ENCODE measurements around the gene GIMAP1. TPM values are rescaled to one million over a fixed set of nuclear protein-coding genes. Genes with fewer than 3 reads are reported as not detected.

GIMAP1 gene
- total RNA-seq, 1 experiment from 2014 or later, result 0.10 TPM

GRCh38 chr7:150740053-150740452 lies 23.6 kb downstream of the GIMAP1 start:
- CTCF ChIA-PET, result no interaction called here
- ATAC-seq, result no peak
- no peaks in the 10 kb centered on the region for H3K9me3 ChIP-seq (ENCODE audit: control insufficient read depth in 1 of 2, insufficient read depth in 1 of 2, low read depth in 1 of 2, low read length in 2 of 2)
- no TSS peak for BruUV-seq (replicated peaks)
- POLR2A ChIA-PET, result no interaction called here
- H3K9ac ChIP-seq (ENCODE audit: low read length), result no peak overlapping the region
- no peak overlapping the region for H3K4me2 ChIP-seq (ENCODE audit: low read length)
- no peaks in the 10 kb centered on the region for H3K36me3 ChIP-seq (ENCODE audit: control insufficient read depth in 1 of 2, insufficient read depth in 2 of 2, low read length in 2 of 2)
- H3K4me3 ChIP-seq (replicated peaks in 1 of 2; ENCODE audit: low read depth in 1 of 2, low read length in 2 of 2), result no peak overlapping the region
- TF ChIP-seq, protein P1, sequence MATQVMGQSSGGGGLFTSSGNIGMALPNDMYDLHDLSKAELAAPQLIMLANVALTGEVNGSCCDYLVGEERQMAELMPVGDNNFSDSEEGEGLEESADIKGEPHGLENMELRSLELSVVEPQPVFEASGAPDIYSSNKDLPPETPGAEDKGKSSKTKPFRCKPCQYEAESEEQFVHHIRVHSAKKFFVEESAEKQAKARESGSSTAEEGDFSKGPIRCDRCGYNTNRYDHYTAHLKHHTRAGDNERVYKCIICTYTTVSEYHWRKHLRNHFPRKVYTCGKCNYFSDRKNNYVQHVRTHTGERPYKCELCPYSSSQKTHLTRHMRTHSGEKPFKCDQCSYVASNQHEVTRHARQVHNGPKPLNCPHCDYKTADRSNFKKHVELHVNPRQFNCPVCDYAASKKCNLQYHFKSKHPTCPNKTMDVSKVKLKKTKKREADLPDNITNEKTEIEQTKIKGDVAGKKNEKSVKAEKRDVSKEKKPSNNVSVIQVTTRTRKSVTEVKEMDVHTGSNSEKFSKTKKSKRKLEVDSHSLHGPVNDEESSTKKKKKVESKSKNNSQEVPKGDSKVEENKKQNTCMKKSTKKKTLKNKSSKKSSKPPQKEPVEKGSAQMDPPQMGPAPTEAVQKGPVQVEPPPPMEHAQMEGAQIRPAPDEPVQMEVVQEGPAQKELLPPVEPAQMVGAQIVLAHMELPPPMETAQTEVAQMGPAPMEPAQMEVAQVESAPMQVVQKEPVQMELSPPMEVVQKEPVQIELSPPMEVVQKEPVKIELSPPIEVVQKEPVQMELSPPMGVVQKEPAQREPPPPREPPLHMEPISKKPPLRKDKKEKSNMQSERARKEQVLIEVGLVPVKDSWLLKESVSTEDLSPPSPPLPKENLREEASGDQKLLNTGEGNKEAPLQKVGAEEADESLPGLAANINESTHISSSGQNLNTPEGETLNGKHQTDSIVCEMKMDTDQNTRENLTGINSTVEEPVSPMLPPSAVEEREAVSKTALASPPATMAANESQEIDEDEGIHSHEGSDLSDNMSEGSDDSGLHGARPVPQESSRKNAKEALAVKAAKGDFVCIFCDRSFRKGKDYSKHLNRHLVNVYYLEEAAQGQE (IDR thresholded peaks at IDR 0.05; ENCODE audit: low read depth), result no peak
- TF ChIP-seq EZH2phosphoT487 (IDR thresholded peaks at IDR 0.05; ENCODE audit: borderline replicate concordance) (no peak), ATF3 (IDR thresholded peaks at IDR 0.05) (no peak), TCF7L2 (IDR thresholded peaks at IDR 0.05; ENCODE audit: borderline replicate concordance, extremely low read depth, insufficient read depth, insufficient read length) (no peak), ZFX (IDR thresholded peaks at IDR 0.05) (no peak), ZNF274 (IDR thresholded peaks at IDR 0.05; ENCODE audit: low read depth, low read length) (no peak), RAD21 (IDR thresholded peaks at IDR 0.05; ENCODE audit: low read depth) (no peak), POLR2AphosphoS5 (IDR thresholded peaks at IDR 0.05; ENCODE audit: low read depth, low read length) (no peak)
- no peak overlapping the region for H3K27ac ChIP-seq (ENCODE audit: low read depth, low read length)
- intact Hi-C loops (cut with micrococcal nuclease), result no loop called here
- no peaks in the 10 kb centered on the region for H3K79me2 ChIP-seq (ENCODE audit: insufficient read depth, low read length)
- DNase-seq (ENCODE audit: low read depth, low spot score), result no peak
- RAD21 ChIA-PET (ENCODE audit: low non-redundant PET in 1 of 2, low total read pairs in 2 of 2, uncharacterized antibody in 2 of 2, unreplicated experiment in 2 of 2), result no interaction called here
- H3K27me3 ChIP-seq (ENCODE audit: insufficient read depth, low read length), result peaks cover 69% of the 10 kb centered on the region
- no peaks in the 10 kb centered on the region for H3K9me2 ChIP-seq (ENCODE audit: insufficient read depth)
- no peaks in the 10 kb centered on the region for H4K20me1 ChIP-seq (ENCODE audit: insufficient read depth)
- no peak overlapping the region for H2AFZ ChIP-seq (ENCODE audit: low read depth, low read length, poor library complexity, severe bottlenecking)
- H3K4me1 ChIP-seq (ENCODE audit: control insufficient read depth in 1 of 2, insufficient read depth in 2 of 2, low read length in 2 of 2), result peaks cover 0 to 10% of the 10 kb centered on the region in 2 experiments; a peak in 3 of 4 replicates

All from HCT116 (cell line).